AG09309 (cell line): ENCODE measurements around the gene REEP1.
"Not testable (repeated sequence)": the region's sequence is repeated elsewhere in the genome, so short reads cannot be mapped to it uniquely, and the experiment has no call there.

ENCODE experiments used
- DNase-seq: peaks from one replicate; pipeline ENCODE4 v3.0.0-alpha.2; 2010; ENCODE audit warnings: low read depth
- H3K4me3 ChIP-seq: 2 replicates; pipeline ENCODE4 v1.5.1; 2011; ENCODE audit warnings: mild to moderate bottlenecking, low read depth, low read length, moderate library complexity; ENCODE audit not compliant: control insufficient read depth
- TF ChIP-seq, protein P1 (sequence below): IDR thresholded peaks from 2 replicates; pipeline ENCODE4 v1.5.1; 2011; ENCODE audit warnings: mild to moderate bottlenecking, low read depth, low read length, inconsistent platforms; ENCODE audit not compliant: insufficient read depth, control insufficient read depth; ENCODE audit errors: missing control alignments

REEP1 gene

DNA sequence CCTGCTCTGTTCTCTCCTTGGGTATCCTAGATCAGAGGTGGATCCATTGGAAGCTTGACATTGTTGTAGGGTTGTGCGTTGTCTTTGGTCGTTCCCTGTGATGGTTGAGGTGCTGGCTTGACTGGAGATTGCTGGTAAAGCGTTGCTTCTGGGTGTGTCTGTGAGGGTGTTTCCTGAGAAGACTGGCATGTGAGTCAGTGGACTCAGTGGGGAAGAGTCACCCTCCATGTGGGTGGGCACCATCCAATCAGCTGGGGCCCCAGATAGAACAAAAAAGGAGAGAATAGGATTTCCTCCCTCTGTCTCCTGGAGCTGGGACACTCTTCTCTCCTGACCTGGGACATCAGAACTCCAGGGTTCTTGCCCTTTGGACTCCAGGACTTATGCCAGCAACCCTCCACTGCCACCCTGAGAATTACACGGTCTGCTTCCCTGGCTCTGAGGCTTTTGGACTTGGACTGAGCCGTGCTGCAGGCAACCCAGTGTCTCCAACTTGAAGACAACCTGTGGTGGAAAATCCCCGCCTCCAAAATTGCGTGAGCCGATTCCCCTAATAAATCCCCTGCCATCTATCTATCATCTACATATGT is 14.8 kb upstream of the REEP1 start:
- TF ChIP-seq, protein P1, sequence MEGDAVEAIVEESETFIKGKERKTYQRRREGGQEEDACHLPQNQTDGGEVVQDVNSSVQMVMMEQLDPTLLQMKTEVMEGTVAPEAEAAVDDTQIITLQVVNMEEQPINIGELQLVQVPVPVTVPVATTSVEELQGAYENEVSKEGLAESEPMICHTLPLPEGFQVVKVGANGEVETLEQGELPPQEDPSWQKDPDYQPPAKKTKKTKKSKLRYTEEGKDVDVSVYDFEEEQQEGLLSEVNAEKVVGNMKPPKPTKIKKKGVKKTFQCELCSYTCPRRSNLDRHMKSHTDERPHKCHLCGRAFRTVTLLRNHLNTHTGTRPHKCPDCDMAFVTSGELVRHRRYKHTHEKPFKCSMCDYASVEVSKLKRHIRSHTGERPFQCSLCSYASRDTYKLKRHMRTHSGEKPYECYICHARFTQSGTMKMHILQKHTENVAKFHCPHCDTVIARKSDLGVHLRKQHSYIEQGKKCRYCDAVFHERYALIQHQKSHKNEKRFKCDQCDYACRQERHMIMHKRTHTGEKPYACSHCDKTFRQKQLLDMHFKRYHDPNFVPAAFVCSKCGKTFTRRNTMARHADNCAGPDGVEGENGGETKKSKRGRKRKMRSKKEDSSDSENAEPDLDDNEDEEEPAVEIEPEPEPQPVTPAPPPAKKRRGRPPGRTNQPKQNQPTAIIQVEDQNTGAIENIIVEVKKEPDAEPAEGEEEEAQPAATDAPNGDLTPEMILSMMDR = no peak
- H3K4me3 ChIP-seq = no peak overlapping the region
- DNase-seq = no peak

DNA sequence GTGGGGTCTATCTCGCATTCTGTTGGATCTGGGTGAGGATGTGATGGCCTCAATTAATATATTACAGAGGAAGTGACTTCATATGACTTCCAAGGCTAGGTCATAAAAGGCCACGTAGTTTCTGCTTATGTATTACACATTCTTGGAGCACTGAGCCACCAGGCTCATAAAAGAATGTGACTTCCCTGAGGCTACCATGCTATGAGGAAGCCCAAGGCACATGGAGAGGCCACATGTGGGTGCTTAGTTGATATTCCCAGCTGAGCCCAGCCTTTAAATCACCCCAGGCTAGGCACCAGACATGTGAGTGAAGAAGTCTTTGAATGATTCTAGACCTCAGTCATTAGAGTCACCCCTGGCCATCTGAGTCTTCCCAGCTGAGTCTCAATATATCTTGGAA is 13.3 kb upstream of the REEP1 start:
- TF ChIP-seq, protein P1 = no peak
- DNase-seq = no peak
- H3K4me3 ChIP-seq = no peak overlapping the region

DNA sequence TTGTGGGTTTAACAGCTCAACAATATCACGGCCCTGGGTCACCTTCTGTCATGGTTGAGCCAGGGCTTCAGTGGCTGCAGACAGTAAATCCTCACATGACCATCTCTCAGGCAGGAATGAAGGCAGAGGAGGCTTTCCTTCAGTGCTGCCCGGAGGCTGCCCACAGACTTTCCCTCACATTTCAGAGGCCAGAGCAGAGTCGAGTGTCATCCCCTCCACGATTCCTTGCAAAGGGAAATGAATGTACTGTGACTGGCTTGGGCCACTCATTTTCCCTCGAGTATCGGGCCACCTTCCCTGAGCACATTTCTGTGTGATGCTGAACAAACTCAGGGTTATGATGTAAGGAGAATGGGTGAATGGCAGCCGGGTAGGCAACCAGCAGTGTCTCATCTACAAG is 10.0 kb upstream of the REEP1 start:
- no peak overlapping the region for H3K4me3 ChIP-seq
- no peak for DNase-seq
- TF ChIP-seq, protein P1 = no peak

DNA sequence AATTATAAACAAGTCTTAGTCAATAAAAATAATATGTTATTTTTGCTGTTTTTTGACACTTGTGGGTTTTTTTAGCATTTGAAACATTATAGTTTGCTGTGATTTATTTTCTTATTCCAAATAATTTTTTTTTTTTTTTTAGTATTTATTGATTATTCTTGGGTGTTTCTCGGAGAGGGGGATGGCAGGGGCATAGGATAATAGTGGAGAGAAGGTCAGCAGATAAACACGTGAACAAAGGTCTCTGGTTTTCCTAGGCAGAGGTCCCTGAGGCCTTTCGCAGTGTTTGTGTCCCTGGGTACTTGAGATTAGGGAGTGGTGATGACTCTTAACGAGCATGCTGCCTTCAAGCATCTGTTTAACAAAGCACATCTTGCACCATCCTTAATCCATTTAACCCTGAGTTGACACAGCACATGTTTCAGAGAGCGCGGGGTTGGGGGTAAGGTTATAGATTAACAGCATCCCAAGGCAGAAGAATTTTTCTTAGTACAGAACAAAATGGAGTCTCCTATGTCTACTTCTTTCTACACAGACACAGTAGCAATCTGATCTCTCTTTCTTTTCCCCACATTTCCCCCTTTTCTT is 8.5 kb upstream of the REEP1 start:
- H3K4me3 ChIP-seq = not testable (repeated sequence)

DNA sequence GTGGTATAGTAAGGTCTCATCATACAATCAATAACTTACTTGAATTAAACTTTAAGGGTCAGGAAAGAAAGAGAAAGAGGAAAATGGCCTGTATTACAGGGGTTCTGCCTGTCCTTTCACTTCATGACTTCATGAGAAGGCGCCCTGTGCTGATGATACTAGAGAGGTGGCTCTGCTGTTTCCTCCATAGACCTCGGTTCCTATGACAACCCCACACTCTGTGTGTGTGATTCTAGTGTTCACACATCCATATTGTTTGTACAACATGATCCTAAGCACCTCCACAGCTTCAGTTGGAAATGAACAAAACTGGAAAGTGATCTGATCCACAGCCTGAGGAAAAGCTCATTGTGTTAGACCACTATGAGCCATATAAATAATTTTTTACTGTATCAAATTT is 7.0 kb upstream of the REEP1 start:
- TF ChIP-seq, protein P1 = no peak
- DNase-seq = no peak
- no peak overlapping the region for H3K4me3 ChIP-seq

More for the DNA sequence above, 8.5 kb upstream of the REEP1 start:
- DNase-seq = not testable (repeated sequence)

DNA sequence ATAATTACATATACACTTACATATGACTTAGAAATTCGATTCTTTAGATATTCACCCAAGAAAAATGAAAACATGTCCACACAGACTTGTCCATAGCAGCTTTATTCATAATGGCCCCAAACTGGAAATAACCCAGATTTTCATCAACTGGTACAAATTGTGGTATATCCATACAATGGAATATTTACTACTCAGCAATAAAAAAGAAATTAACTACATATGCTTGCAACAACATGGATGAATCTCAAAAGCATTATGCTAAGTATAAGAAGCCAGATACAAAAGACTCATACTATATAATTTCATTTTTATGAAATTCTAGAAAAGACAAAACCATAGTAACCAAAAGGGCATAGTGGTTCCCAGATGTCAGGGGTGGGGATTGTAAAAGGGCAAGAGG is 5.1 kb upstream of the REEP1 start:
- H3K4me3 ChIP-seq = no peak overlapping the region
- DNase-seq = no peak
- TF ChIP-seq, protein P1 = no peak

DNA sequence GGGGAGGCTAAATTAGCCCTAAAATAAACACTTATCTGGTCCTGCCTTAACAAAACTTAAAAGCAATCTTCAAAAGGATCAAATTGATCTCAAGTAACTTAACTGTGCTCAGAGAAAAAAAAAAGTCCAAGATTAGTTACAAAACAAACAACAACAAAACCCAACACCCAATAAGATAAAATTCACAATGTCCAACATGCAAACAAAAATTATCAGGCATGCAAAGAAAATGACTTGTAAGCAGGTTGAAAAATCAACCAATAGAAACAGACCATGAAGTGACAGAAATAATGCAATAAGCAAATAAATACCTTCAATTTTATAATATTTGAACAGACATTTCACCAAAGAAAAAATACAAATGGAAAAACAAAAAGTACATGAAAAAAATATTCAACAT is 4.0 kb upstream of the REEP1 start:
- H3K4me3 ChIP-seq = no peak overlapping the region
- DNase-seq = no peak
- TF ChIP-seq, protein P1 = no peak
